Sigmoid colon (tissue), 3 donors: ENCODE data around the gene KIF6.

Source experiments
- POLR2A ChIP-seq, 2 donors: fragments of 450-650 bp; IDR thresholded peaks; one replicate each; pipeline ENCODE4 v1.6.1; 2016; ENCODE audit warnings: antibody characterized with exemption in 2 of 2, mild to moderate bottlenecking in 2 of 2, moderate library complexity in 2 of 2
- TF ChIP-seq, protein P1 (sequence below), 4 experiments: fragments of 450-650 bp in 3 of 4; fragments of 200-600 bp in 1 of 4; IDR thresholded peaks; one replicate each; pipeline ENCODE4 v1.5.1; 2016 to 2019; ENCODE audit warnings: antibody characterized with exemption in 4 of 4, mild to moderate bottlenecking in 3 of 4, moderate library complexity in 2 of 4

DNA sequence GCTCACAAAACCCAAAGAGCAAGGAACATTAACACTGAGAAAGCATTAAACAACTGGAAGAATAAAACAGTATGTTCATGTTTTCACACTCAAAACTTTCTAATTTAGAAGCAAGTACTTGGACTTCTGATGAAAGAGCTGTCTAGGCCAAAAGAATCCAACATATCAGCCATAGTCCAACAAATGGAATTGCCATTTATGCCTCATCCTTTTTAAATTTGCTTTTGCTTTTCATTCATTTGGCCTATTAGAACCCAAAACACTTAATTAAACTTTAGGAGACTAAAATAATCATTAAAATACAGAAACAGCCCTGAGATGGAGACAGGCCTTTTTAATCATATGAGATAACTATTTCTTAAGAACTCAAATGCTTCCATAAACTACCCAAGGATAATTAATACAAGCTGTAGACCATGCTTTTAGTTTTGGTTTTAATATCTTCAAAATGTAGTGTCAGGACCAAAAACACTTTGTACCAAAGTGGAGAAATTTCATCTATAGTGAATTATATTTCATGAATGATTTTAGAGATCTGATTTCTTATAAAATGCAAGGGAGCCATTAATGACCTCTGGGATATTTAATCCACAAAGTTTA lies 166.5 kb downstream of the KIF6 start:
- TF ChIP-seq POLR2A (IDR thresholded peaks at IDR 0.05) = no peak
- TF ChIP-seq, protein P1, sequence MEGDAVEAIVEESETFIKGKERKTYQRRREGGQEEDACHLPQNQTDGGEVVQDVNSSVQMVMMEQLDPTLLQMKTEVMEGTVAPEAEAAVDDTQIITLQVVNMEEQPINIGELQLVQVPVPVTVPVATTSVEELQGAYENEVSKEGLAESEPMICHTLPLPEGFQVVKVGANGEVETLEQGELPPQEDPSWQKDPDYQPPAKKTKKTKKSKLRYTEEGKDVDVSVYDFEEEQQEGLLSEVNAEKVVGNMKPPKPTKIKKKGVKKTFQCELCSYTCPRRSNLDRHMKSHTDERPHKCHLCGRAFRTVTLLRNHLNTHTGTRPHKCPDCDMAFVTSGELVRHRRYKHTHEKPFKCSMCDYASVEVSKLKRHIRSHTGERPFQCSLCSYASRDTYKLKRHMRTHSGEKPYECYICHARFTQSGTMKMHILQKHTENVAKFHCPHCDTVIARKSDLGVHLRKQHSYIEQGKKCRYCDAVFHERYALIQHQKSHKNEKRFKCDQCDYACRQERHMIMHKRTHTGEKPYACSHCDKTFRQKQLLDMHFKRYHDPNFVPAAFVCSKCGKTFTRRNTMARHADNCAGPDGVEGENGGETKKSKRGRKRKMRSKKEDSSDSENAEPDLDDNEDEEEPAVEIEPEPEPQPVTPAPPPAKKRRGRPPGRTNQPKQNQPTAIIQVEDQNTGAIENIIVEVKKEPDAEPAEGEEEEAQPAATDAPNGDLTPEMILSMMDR (IDR thresholded peaks at IDR 0.05) = no peak
